HepG2 (cell line): ENCODE data around the gene DEFB124. TPM values are rescaled to one million over a fixed set of nuclear protein-coding genes. Genes with fewer than 3 reads are reported as not detected.
A peak's percentile ranks its signal among the peaks of the same experiment; 100 is the strongest.

Experiments
- ARNT ChIP-seq: fragments of 450-650 bp; IDR thresholded peaks from 2 replicates; pipeline ENCODE4 v1.6.1; 2017
- CEBPG ChIP-seq: IDR thresholded peaks from 2 replicates; pipeline ENCODE4 v1.6.1; 2016
- MED13 ChIP-seq: sonication (generic); formaldehyde crosslinking; IDR thresholded peaks from 2 replicates; pipeline ENCODE4 v1.5.0; 2020; ENCODE audit warnings: missing genetic modification reagents
- MEIS2 ChIP-seq: sonication (generic); formaldehyde crosslinking; IDR thresholded peaks from 2 replicates; pipeline ENCODE4 v1.9.0; 2021; ENCODE audit warnings: mild to moderate bottlenecking, missing genetic modification reagents
- PAX8 ChIP-seq: sonication (generic); formaldehyde crosslinking; IDR thresholded peaks from 2 replicates; pipeline ENCODE4 v1.8.0; 2022; ENCODE audit warnings: mild to moderate bottlenecking, missing genetic modification reagents, borderline replicate concordance
- SPEN ChIP-seq: sonication (generic); formaldehyde crosslinking; IDR thresholded peaks from 2 replicates; pipeline ENCODE4 v1.5.1; 2020; ENCODE audit warnings: low read depth, mild to moderate bottlenecking, missing genetic modification reagents
- SSRP1 ChIP-seq: IDR thresholded peaks from 2 replicates; pipeline ENCODE4 v1.6.1; 2016; ENCODE audit warnings: control low read depth
- TARDBP ChIP-seq: sonication (generic); formaldehyde crosslinking; IDR thresholded peaks from 2 replicates; pipeline ENCODE4 v1.8.0; 2022; ENCODE audit warnings: mild to moderate bottlenecking, missing genetic modification reagents
- TBP ChIP-seq: sonication (generic); formaldehyde crosslinking; IDR thresholded peaks from 2 replicates; pipeline ENCODE4 v1.5.0; 2020; ENCODE audit warnings: missing genetic modification reagents
- ZNF230 ChIP-seq: sonication (generic); formaldehyde crosslinking; IDR thresholded peaks from 2 replicates; pipeline ENCODE4 v1.4.0; 2020; ENCODE audit warnings: mild to moderate bottlenecking, missing genetic modification reagents
- ZNF292 ChIP-seq: sonication (generic); formaldehyde crosslinking; IDR thresholded peaks from 2 replicates; pipeline ENCODE4 v1.8.1; 2022; ENCODE audit warnings: mild to moderate bottlenecking, low read depth, missing genetic modification reagents, borderline replicate concordance
- ZNF354B ChIP-seq: sonication (generic); formaldehyde crosslinking; IDR thresholded peaks from 2 replicates; pipeline ENCODE4 v1.8.0; 2022; ENCODE audit warnings: mild to moderate bottlenecking, missing genetic modification reagents
- ZNF577 ChIP-seq: sonication (generic); formaldehyde crosslinking; IDR thresholded peaks from 2 replicates; pipeline ENCODE4 v1.4.0; 2020; ENCODE audit warnings: mild to moderate bottlenecking, low read depth, missing genetic modification reagents, borderline replicate concordance
- ZNF614 ChIP-seq: IDR thresholded peaks from 2 replicates; pipeline ENCODE4 v1.6.1; 2018; ENCODE audit warnings: missing biosample characterization, missing genetic modification reagents, inconsistent platforms, borderline replicate concordance
- polyA plus RNA-seq, 8 experiments: library from polyadenylated mRNA; depleted of rRNA in 3 of 8; stranded (reverse) in 7 of 8; unstranded in 1 of 8; fragments of >200 nt; fragmentation: Illumina TruSeq in 4 of 8; extraction: Trizol in 4 of 8; gene quantifications; 2 replicates each; pipeline versions ENCODE4 v1.2.1 to v1.2.3, GENCODE V29; 2011 to 2016; ENCODE audit warnings: low read depth in 4 of 8, missing spikeins in 1 of 8, mixed read lengths in 1 of 8; ENCODE audit not compliant: insufficient read depth in 1 of 8
- total RNA-seq, 5 experiments: library from RNA; depleted of rRNA; stranded (reverse); fragments of >200 nt; fragmentation: Illumina TruSeq; extraction: Trizol; gene quantifications; 2 replicates each; pipeline ENCODE4 v1.2.3, GENCODE V29; 2016; ENCODE audit warnings: low read depth in 1 of 5
- TF ChIP-seq, protein P1 (sequence below), 2 experiments: sonication (generic) in 1 of 2; formaldehyde crosslinking in 1 of 2; IDR thresholded peaks; 2 replicates each; pipeline versions ENCODE4 v1.4.0 to v1.6.1; 2018 to 2020; ENCODE audit warnings: missing genetic modification reagents in 2 of 2, borderline replicate concordance in 1 of 2, low read depth in 1 of 2, mild to moderate bottlenecking in 1 of 2, missing biosample characterization in 1 of 2
- TF ChIP-seq, protein P2 (sequence below): sonication (generic); formaldehyde crosslinking; IDR thresholded peaks from 2 replicates; pipeline ENCODE4 v1.5.0; 2020; ENCODE audit warnings: missing genetic modification reagents, mild to moderate bottlenecking, borderline replicate concordance
- TF ChIP-seq, protein P3 (sequence below): sonication (generic); formaldehyde crosslinking; IDR thresholded peaks from 2 replicates; pipeline ENCODE4 v1.4.0; 2020; ENCODE audit warnings: missing genetic modification reagents, borderline replicate concordance
- TF ChIP-seq, protein P4 (sequence below): sonication (generic); formaldehyde crosslinking; IDR thresholded peaks from 2 replicates; pipeline ENCODE4 v1.4.0; 2020; ENCODE audit warnings: low read depth, missing genetic modification reagents
- TF ChIP-seq, protein P5 (sequence below), 2 experiments: fragments of 450-650 bp in 1 of 2; sonication (generic) in 1 of 2; formaldehyde crosslinking; IDR thresholded peaks; 2 replicates each; pipeline versions ENCODE4 v1.5.0 to v1.8.0; 2020 to 2022; ENCODE audit warnings: mild to moderate bottlenecking in 1 of 2, missing genetic modification reagents in 1 of 2

Gene DEFB124
- total and polyA plus RNA-seq, 2 of the 13 experiments (the other 11 are each of a cell fraction or from before 2014, with no cell fraction given): not detected

DNA sequence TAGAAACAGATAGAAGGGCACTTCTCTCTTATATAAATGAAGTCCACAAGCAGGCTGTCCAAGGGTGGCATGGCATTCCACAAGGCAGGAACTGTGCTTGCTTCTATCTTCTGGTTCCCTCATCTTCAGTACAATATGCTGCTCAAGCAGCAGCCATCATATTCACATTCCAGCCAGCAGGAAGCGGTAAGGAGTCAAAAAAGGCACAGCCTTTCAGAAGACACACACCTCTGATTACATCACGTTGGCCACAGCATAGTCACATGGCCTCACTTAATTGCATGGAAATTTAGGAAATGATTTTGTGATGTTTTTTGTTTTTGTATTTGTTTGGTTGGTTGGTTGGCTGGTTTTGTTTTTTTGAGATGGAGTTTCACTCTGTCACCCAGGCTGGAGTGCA, 19.2 kb upstream of the DEFB124 start (continued):
- TF ChIP-seq, protein P1, sequence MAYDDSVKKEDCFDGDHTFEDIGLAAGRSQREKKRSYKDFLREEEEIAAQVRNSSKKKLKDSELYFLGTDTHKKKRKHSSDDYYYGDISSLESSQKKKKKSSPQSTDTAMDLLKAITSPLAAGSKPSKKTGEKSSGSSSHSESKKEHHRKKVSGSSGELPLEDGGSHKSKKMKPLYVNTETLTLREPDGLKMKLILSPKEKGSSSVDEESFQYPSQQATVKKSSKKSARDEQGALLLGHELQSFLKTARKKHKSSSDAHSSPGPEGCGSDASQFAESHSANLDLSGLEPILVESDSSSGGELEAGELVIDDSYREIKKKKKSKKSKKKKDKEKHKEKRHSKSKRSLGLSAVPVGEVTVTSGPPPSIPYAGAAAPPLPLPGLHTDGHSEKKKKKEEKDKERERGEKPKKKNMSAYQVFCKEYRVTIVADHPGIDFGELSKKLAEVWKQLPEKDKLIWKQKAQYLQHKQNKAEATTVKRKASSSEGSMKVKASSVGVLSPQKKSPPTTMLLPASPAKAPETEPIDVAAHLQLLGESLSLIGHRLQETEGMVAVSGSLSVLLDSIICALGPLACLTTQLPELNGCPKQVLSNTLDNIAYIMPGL (CRISPR knock-in tag; IDR thresholded peaks at IDR 0.05; ENCODE audit: borderline replicate concordance in 1 of 2, low read depth in 1 of 2): 0 out of 4 replicates have a peak, but pooled peaks have one; percentile 34 to 47
- TF ChIP-seq SSRP1: no peak
- TF ChIP-seq ARNT: no peak
- peak; percentile 79 for TF ChIP-seq CEBPG (CRISPR knock-in tag)
- TF ChIP-seq, protein P2, sequence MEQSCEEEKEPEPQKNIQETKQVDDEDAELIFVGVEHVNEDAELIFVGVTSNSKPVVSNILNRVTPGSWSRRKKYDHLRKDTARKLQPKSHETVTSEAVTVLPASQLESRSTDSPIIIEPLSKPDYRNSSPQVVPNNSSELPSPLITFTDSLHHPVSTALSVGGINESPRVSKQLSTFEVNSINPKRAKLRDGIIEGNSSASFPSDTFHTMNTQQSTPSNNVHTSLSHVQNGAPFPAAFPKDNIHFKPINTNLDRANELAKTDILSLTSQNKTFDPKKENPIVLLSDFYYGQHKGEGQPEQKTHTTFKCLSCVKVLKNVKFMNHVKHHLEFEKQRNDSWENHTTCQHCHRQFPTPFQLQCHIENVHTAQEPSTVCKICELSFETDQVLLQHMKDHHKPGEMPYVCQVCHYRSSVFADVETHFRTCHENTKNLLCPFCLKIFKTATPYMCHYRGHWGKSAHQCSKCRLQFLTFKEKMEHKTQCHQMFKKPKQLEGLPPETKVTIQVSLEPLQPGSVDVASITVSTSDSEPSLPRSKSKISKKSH (CRISPR knock-in tag): no peak
- TF ChIP-seq, protein P3, sequence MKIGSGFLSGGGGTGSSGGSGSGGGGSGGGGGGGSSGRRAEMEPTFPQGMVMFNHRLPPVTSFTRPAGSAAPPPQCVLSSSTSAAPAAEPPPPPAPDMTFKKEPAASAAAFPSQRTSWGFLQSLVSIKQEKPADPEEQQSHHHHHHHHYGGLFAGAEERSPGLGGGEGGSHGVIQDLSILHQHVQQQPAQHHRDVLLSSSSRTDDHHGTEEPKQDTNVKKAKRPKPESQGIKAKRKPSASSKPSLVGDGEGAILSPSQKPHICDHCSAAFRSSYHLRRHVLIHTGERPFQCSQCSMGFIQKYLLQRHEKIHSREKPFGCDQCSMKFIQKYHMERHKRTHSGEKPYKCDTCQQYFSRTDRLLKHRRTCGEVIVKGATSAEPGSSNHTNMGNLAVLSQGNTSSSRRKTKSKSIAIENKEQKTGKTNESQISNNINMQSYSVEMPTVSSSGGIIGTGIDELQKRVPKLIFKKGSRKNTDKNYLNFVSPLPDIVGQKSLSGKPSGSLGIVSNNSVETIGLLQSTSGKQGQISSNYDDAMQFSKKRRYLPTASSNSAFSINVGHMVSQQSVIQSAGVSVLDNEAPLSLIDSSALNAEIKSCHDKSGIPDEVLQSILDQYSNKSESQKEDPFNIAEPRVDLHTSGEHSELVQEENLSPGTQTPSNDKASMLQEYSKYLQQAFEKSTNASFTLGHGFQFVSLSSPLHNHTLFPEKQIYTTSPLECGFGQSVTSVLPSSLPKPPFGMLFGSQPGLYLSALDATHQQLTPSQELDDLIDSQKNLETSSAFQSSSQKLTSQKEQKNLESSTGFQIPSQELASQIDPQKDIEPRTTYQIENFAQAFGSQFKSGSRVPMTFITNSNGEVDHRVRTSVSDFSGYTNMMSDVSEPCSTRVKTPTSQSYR (CRISPR knock-in tag): no peak
- TF ChIP-seq, protein P4, sequence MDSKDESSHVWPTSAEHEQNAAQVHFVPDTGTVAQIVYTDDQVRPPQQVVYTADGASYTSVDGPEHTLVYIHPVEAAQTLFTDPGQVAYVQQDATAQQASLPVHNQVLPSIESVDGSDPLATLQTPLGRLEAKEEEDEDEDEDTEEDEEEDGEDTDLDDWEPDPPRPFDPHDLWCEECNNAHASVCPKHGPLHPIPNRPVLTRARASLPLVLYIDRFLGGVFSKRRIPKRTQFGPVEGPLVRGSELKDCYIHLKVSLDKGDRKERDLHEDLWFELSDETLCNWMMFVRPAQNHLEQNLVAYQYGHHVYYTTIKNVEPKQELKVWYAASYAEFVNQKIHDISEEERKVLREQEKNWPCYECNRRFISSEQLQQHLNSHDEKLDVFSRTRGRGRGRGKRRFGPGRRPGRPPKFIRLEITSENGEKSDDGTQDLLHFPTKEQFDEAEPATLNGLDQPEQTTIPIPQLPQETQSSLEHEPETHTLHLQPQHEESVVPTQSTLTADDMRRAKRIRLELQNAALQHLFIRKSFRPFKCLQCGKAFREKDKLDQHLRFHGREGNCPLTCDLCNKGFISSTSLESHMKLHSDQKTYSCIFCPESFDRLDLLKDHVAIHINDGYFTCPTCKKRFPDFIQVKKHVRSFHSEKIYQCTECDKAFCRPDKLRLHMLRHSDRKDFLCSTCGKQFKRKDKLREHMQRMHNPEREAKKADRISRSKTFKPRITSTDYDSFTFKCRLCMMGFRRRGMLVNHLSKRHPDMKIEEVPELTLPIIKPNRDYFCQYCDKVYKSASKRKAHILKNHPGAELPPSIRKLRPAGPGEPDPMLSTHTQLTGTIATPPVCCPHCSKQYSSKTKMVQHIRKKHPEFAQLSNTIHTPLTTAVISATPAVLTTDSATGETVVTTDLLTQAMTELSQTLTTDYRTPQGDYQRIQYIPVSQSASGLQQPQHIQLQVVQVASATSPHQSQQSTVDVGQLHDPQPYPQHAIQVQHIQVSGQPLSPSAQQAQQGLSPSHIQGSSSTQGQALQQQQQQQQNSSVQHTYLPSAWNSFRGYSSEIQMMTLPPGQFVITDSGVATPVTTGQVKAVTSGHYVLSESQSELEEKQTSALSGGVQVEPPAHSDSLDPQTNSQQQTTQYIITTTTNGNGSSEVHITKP (CRISPR knock-in tag): no peak
- no peak for TF ChIP-seq TBP (CRISPR knock-in tag)
- TF ChIP-seq ZNF292 (CRISPR knock-in tag): no peak
- TF ChIP-seq PAX8 (CRISPR knock-in tag): no peak
- peak; percentile 45; the same call in 1 of the 2 replicates for TF ChIP-seq TARDBP (CRISPR knock-in tag)
- TF ChIP-seq MED13: no peak
- no peak for TF ChIP-seq ZNF577 (CRISPR knock-in tag)
- TF ChIP-seq MEIS2: 0 out of 2 replicates have a peak, but pooled peaks have one; percentile 21
- TF ChIP-seq ZNF614: peak; percentile 56; the same call in 1 of the 2 replicates
- TF ChIP-seq ZNF230 (CRISPR knock-in tag): no peak
- no peak for TF ChIP-seq SPEN (CRISPR knock-in tag)
- no peak for TF ChIP-seq ZNF354B (CRISPR knock-in tag)
- TF ChIP-seq, protein P5, sequence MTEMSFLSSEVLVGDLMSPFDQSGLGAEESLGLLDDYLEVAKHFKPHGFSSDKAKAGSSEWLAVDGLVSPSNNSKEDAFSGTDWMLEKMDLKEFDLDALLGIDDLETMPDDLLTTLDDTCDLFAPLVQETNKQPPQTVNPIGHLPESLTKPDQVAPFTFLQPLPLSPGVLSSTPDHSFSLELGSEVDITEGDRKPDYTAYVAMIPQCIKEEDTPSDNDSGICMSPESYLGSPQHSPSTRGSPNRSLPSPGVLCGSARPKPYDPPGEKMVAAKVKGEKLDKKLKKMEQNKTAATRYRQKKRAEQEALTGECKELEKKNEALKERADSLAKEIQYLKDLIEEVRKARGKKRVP (CRISPR knock-in tag; IDR thresholded peaks at IDR 0.05): peak in 1 of 2 experiments; percentile 67; a peak in 2 of 4 replicates
